OCI-LY3 (cell line): ENCODE measurements around the gene SYNDIG1.

Experiments
- EZH2phosphoT487 ChIP-seq: fragments of 200-600 bp; shearing (Covaris generic); IDR thresholded peaks from 2 replicates; pipeline ENCODE4 v1.6.1; 2018; ENCODE audit warnings: antibody characterized with exemption, mixed run types, low read depth
- TF ChIP-seq, protein P1 (sequence below): fragments of 200-600, 300-600 bp; sonication (generic); IDR thresholded peaks from 2 replicates; pipeline ENCODE4 v1.5.1; 2014; ENCODE audit warnings: antibody characterized with exemption, low read length, low read depth

DNA sequence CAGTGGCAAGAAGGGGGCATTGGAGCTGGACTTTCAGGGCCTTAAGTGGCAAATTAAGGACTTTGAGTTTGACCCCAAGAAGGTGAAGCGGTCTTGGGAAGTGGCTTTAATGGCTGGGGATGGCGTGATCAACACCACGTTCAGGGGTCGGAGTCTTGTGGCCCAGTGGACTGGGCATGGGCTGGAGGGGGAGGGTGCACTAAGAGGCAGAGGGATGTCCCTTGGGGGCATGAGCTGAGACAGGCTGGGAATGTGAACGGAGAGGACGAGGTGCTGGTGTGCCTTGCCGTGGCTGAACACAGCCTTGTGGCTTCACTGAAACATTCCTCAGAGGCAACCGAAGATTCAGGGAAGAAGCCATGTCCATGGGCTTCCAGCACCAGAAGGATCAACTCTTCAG is 227.0 kb downstream of the SYNDIG1 start:
- TF ChIP-seq, protein P1, sequence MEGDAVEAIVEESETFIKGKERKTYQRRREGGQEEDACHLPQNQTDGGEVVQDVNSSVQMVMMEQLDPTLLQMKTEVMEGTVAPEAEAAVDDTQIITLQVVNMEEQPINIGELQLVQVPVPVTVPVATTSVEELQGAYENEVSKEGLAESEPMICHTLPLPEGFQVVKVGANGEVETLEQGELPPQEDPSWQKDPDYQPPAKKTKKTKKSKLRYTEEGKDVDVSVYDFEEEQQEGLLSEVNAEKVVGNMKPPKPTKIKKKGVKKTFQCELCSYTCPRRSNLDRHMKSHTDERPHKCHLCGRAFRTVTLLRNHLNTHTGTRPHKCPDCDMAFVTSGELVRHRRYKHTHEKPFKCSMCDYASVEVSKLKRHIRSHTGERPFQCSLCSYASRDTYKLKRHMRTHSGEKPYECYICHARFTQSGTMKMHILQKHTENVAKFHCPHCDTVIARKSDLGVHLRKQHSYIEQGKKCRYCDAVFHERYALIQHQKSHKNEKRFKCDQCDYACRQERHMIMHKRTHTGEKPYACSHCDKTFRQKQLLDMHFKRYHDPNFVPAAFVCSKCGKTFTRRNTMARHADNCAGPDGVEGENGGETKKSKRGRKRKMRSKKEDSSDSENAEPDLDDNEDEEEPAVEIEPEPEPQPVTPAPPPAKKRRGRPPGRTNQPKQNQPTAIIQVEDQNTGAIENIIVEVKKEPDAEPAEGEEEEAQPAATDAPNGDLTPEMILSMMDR: no peak
- no peak for TF ChIP-seq EZH2phosphoT487
